ENCODE data around the gene KRT9. TPM values are rescaled to one million over a fixed set of nuclear protein-coding genes. Genes with fewer than 3 reads are reported as not detected.

Gene KRT9
- total RNA-seq, 2 donors from 2014 or later: not detected

DNA sequence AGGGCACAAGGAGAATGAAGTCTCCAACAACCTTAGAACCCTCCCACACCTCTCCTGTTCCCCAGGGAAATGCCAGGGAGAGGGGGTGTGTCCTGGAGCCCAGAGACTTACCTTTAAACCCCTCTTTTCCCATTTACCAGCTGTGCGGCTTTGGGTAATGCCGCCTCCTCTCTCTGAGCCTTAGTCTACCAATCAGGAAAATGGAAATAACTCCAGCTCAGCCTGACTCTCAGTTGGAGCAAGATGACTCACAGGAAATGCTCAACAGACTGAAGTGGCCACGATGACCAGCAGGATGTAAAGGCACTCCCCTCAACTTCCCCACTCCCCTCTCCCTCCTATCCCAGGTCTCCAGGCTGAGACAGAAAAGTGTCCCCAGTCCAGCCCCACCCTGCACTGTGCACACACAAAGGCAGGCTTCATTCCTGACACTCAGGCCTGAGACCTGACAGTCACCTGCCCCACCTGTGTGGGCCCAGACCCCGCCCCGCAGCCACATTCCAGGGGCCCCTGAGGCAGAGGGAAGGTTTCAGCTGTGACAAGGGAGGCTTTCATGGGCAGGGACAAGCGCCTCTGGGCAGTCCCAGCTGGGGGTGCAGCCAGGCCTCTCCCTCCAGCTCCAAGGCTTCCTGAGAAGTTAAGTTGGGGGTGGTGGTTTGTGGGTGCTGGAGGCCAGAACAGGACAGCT, 50.1 kb downstream of the KRT9 start:
- intact Hi-C loops (cut with DNase I): no loop called here
- peak in 1 of 3 donors; percentile 12 for TF ChIP-seq POLR2A (IDR thresholded peaks at IDR 0.05)
- TF ChIP-seq, protein P1, sequence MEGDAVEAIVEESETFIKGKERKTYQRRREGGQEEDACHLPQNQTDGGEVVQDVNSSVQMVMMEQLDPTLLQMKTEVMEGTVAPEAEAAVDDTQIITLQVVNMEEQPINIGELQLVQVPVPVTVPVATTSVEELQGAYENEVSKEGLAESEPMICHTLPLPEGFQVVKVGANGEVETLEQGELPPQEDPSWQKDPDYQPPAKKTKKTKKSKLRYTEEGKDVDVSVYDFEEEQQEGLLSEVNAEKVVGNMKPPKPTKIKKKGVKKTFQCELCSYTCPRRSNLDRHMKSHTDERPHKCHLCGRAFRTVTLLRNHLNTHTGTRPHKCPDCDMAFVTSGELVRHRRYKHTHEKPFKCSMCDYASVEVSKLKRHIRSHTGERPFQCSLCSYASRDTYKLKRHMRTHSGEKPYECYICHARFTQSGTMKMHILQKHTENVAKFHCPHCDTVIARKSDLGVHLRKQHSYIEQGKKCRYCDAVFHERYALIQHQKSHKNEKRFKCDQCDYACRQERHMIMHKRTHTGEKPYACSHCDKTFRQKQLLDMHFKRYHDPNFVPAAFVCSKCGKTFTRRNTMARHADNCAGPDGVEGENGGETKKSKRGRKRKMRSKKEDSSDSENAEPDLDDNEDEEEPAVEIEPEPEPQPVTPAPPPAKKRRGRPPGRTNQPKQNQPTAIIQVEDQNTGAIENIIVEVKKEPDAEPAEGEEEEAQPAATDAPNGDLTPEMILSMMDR (IDR thresholded peaks at IDR 0.05): no peak
- Histone ChIP-seq H3K4me3 (no peak overlapping the region), H3K4me1 (peaks cover 37% of the 10 kb centered on the region), H3K9me3 (no peaks in the 10 kb centered on the region), H3K36me3 (replicated peaks in 1 of 2; ENCODE audit: insufficient read depth in 1 of 2, low read depth in 2 of 2) (no peaks in the 10 kb centered on the region), H3K27me3 (no peaks in the 10 kb centered on the region), H3K27ac (peak overlapping the region; percentile 9 to 73 (median 42))
- DNase-seq (peak; percentile 23 to 45 (median 30)), ATAC-seq (peak; percentile 68)
- WGBS, 2 donors: 63 to 70% methylated on average over 3 to 6 of the region's 6 CpGs

DNA sequence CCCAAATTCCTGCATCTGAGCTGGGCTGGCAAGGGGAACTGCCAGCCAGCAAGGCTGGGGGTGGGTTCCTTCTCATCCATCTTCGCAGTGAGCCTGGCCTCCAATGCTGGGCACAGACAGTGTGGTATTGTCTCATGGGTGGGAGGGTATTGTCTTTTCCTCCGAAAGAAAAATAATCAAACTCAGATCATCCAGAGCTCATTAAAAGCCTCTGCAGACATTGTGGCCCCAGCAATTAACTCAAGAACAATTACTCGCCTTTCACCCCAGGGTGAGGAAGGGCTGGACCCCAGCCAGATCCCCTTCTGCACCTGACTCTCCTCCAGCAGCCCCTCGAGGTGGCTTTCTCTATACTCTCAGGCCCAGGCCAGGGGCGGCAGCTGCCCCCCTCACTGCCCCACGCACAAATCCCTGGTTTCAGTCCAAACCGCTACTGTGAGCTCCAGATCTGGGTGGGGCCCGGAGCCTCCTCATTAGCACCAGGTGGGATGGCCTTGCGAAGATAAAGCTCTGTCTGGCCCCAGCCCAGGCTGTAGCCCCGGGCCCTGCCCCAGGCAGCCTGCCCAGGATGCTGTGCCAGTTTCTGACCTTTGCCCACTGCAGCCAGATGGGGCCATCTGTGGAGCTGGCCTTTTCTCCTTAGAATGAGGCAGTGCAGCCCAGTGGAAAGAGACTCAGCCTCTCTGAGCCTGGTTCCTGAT, 50.9 kb downstream of the KRT9 start:
- ATAC-seq (no peak), DNase-seq (no peak)
- no peaks in the 10 kb centered on the region for H3K27me3 ChIP-seq
- TF ChIP-seq, protein P1 (IDR thresholded peaks at IDR 0.05): no peak
- no peak for TF ChIP-seq POLR2A (IDR thresholded peaks at IDR 0.05)
- peak overlapping the region in 2 of 4 donors; percentile 60 to 73 for H3K27ac ChIP-seq
- H3K36me3 ChIP-seq (replicated peaks in 1 of 2; ENCODE audit: insufficient read depth in 1 of 2, low read depth in 2 of 2): no peaks in the 10 kb centered on the region
- no peak overlapping the region for H3K4me3 ChIP-seq
- no peaks in the 10 kb centered on the region for H3K9me3 ChIP-seq
- intact Hi-C loops (cut with DNase I): no loop called here
- peaks cover 37% of the 10 kb centered on the region for H3K4me1 ChIP-seq
- 52 to 56% methylated on average over 5 to 10 of the region's 10 CpGs for WGBS, 2 donors

DNA sequence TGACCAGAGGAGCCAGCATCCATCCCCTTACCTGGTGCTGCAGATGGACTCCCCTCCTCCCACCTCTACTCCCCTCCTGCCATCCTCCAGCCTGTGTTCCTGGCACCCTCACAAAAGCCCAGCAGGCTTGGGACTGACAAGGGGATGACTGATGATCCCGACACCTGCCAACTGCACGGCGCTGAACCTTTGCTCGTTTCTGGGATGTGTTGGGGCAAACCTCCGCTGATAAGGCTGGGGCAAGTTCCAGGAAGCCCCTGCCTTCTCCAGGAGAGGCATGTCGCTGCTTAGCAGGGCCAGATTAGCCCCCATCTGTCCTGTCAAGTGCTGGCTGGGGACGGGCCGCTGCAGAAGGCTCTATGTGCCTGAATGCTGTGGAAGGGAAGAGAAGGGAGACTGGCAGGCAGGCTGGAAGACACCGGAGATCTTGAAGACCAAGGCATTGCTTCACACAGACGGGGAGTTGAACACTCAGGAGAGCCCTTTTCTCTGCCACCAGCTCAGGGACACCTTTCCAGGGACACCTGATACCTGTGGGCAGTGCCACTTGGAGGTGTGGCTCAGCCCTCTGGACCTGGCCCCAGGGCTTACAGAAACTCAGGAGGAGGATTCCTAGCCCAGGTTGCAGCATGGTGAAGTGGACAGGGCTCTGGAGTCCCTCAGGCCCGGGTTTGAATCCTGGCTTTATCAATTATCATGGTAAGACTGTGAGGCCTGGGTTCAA, 52.2 kb downstream of the KRT9 start:
- intact Hi-C loops (cut with DNase I): no loop called here
- H3K4me3 ChIP-seq: no peak overlapping the region
- no peaks in the 10 kb centered on the region for H3K9me3 ChIP-seq
- TF ChIP-seq POLR2A (IDR thresholded peaks at IDR 0.05): peak in 1 of 3 donors; percentile 8
- TF ChIP-seq, protein P1 (IDR thresholded peaks at IDR 0.05): no peak
- no peaks in the 10 kb centered on the region for H3K27me3 ChIP-seq
- peak overlapping the region in 3 of 4 donors; percentile 52 to 73 (median 63) for H3K27ac ChIP-seq
- peaks cover 37% of the 10 kb centered on the region for H3K4me1 ChIP-seq
- WGBS, 2 donors: 18 to 29% methylated on average over 4 to 11 of the region's 11 CpGs
- no peaks in the 10 kb centered on the region for H3K36me3 ChIP-seq (replicated peaks in 1 of 2; ENCODE audit: insufficient read depth in 1 of 2, low read depth in 2 of 2)
- DNase-seq (peak; percentile 33 to 57 (median 53)), ATAC-seq (peak; percentile 61)

DNA sequence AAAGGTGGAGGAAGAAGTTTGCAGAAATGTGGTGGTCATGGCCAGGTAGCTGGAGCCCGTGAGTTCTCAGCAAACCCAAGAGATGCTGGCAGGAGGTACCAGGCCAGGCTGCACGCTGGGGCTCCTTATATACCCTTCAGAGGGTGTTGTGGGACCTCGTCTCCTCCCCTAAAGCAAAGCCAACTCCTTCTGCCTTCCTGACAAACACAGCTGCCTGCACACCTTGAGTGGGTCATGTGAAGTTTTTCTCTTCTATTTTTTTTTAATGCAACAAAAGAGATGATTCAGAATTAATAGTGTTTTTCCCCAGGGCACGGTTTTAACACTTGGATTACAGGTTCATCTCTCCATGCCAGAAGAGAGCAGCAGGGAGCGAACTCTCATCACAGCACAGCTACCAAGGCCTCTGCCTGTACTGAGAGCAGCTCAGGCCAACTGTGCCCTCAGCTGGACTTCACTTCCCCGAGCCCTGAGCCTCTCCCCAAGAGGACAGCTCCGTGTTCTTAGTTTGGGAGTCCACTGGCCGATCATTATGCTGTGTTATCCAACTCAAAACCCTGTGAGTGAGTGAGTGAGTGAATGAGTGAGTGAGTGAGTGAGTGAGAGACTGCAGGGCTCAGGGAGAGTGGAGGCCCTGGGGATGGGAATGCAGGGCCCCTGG, 52.9 kb downstream of the KRT9 start, which contains the start of gene KRT15:
KRT15 (minus strand) TSS at position 102 of the 661 bp plus-strand sequence; CDS start at position 39, 63 bp downstream.
- DNase-seq (no peak), ATAC-seq (no peak)
- no peaks in the 10 kb centered on the region for H3K36me3 ChIP-seq (replicated peaks in 1 of 2; ENCODE audit: insufficient read depth in 1 of 2, low read depth in 2 of 2)
- TF ChIP-seq POLR2A (IDR thresholded peaks at IDR 0.05): no peak
- TF ChIP-seq, protein P1 (IDR thresholded peaks at IDR 0.05): no peak
- H3K4me3 ChIP-seq: no peak within 1 kb of the TSS
- H3K4me1 ChIP-seq: peaks cover 37% of the 10 kb centered on the region
- H3K27ac ChIP-seq: peak within 1 kb of the TSS in 3 of 4 donors; percentile 52 to 73 (median 63)
- H3K27me3 ChIP-seq: no peaks in the 10 kb centered on the region
- intact Hi-C loops (cut with DNase I): no loop called here
- WGBS, 2 donors: 51 to 63% methylated on average over 8 of the region's 8 CpGs
- no peaks in the 10 kb centered on the region for H3K9me3 ChIP-seq
